GM06990 (cell line): ENCODE results near the gene CEMP1.

Experiments used
- DNase-seq: peaks from one replicate; pipeline ENCODE4 v3.0.0-alpha.2; 2011; ENCODE audit not compliant: insufficient read length; ENCODE audit errors: extremely low read depth
- H3K27me3 ChIP-seq: replicated peaks from 2 replicates; pipeline ENCODE4 v1.6.0; 2011; ENCODE audit warnings: low read length; ENCODE audit not compliant: control insufficient read depth, insufficient read depth
- H3K36me3 ChIP-seq: 2 replicates; pipeline ENCODE4 v1.5.1; 2011; ENCODE audit warnings: low read length; ENCODE audit not compliant: control insufficient read depth, insufficient read depth
- H3K4me3 ChIP-seq: replicated peaks from 2 replicates; pipeline ENCODE4 v1.5.1; 2011; ENCODE audit warnings: low read depth, mild to moderate bottlenecking, control low read depth, low read length
- CTCF ChIP-seq: IDR thresholded peaks from 2 replicates; pipeline ENCODE4 v1.5.1; 2011; ENCODE audit warnings: low read length, control low read depth, mild to moderate bottlenecking, inconsistent platforms; ENCODE audit not compliant: insufficient read depth, poor library complexity, severe bottlenecking

The CEMP1 gene

GRCh38 chr16:2495041-2495440, 36.2 kb downstream of the CEMP1 start:
- no peak for TF ChIP-seq CTCF
- peaks cover 2% of the 10 kb centered on the region for H3K36me3 ChIP-seq
- DNase-seq, result no peak
- H3K27me3 ChIP-seq, result no peaks in the 10 kb centered on the region
- H3K4me3 ChIP-seq, result no peak overlapping the region

GRCh38 chr16:2494616-2495015, 36.6 kb downstream of the CEMP1 start:
- Histone ChIP-seq H3K27me3 (no peaks in the 10 kb centered on the region), H3K4me3 (no peak overlapping the region), H3K36me3 (peaks cover 2% of the 10 kb centered on the region)
- no peak for DNase-seq
- TF ChIP-seq CTCF, result no peak

- Histone ChIP-seq H3K36me3 (peaks cover 2% of the 10 kb centered on the region), H3K4me3 (no peak overlapping the region), H3K27me3 (no peaks in the 10 kb centered on the region)
- DNase-seq, result no peak
- TF ChIP-seq CTCF, result no peak
These were observed 37.6 kb downstream of the CEMP1 start for GRCh38 chr16:2493605-2494004.

- TF ChIP-seq CTCF, result no peak
- Histone ChIP-seq H3K27me3 (no peaks in the 10 kb centered on the region), H3K4me3 (no peak overlapping the region), H3K36me3 (no peaks in the 10 kb centered on the region; the same call in 1 of the 2 replicates)
- DNase-seq, result no peak
These were observed 38.9 kb downstream of the CEMP1 start for GRCh38 chr16:2492292-2492691.

- H3K36me3 ChIP-seq, result no peaks in the 10 kb centered on the region; the same call in 1 of the 2 replicates
- DNase-seq, result no peak
- TF ChIP-seq CTCF, result no peak
- no peaks in the 10 kb centered on the region for H3K27me3 ChIP-seq
- no peak overlapping the region for H3K4me3 ChIP-seq
These were observed 40.8 kb downstream of the CEMP1 start for GRCh38 chr16:2490190-2491105.

GRCh38 chr16:2489581-2489980, 41.6 kb downstream of the CEMP1 start:
- TF ChIP-seq CTCF, result no peak
- DNase-seq, result no peak
- Histone ChIP-seq H3K27me3 (no peaks in the 10 kb centered on the region), H3K4me3 (no peak overlapping the region), H3K36me3 (no peaks in the 10 kb centered on the region; the same call in 1 of the 2 replicates)
